Panc1 (cell line): Measurements from ENCODE around the gene SRRM4.

Source experiments
- TF ChIP-seq, protein P1 (sequence below): fragments of 450-650 bp; IDR thresholded peaks from 2 replicates; pipeline ENCODE4 v1.5.1; 2017; ENCODE audit warnings: mild to moderate bottlenecking
- TF ChIP-seq, protein P2 (sequence below), 2 experiments: IDR thresholded peaks; 2 replicates each; pipeline ENCODE4 v1.6.1; 2011 to 2012; ENCODE audit warnings: low read depth in 2 of 2, control low read depth in 1 of 2, low read length in 1 of 2, mild to moderate bottlenecking in 1 of 2, moderate library complexity in 1 of 2; ENCODE audit not compliant: insufficient read depth in 1 of 2

DNA sequence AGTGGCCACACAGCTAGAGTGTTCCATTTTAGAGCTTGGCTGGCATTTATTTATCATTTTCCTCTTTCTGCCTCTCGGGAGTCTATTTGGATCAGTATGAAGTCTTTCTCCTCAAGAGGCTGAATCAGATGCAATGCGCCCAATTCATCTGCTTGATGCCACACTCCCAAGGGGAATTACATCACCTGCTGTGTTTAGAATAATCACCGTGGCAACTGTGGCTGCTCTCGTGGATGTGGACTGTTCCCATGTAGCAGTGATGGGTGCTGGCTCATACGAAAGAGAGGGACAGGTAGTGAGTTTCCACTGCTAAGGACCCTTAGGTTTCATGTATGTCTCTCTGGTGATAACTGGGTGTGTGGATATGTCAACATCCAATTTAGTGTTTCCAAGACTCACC, 70.7 kb downstream of the SRRM4 start:
- TF ChIP-seq, protein P1, sequence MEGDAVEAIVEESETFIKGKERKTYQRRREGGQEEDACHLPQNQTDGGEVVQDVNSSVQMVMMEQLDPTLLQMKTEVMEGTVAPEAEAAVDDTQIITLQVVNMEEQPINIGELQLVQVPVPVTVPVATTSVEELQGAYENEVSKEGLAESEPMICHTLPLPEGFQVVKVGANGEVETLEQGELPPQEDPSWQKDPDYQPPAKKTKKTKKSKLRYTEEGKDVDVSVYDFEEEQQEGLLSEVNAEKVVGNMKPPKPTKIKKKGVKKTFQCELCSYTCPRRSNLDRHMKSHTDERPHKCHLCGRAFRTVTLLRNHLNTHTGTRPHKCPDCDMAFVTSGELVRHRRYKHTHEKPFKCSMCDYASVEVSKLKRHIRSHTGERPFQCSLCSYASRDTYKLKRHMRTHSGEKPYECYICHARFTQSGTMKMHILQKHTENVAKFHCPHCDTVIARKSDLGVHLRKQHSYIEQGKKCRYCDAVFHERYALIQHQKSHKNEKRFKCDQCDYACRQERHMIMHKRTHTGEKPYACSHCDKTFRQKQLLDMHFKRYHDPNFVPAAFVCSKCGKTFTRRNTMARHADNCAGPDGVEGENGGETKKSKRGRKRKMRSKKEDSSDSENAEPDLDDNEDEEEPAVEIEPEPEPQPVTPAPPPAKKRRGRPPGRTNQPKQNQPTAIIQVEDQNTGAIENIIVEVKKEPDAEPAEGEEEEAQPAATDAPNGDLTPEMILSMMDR = no peak
- TF ChIP-seq, protein P2, sequence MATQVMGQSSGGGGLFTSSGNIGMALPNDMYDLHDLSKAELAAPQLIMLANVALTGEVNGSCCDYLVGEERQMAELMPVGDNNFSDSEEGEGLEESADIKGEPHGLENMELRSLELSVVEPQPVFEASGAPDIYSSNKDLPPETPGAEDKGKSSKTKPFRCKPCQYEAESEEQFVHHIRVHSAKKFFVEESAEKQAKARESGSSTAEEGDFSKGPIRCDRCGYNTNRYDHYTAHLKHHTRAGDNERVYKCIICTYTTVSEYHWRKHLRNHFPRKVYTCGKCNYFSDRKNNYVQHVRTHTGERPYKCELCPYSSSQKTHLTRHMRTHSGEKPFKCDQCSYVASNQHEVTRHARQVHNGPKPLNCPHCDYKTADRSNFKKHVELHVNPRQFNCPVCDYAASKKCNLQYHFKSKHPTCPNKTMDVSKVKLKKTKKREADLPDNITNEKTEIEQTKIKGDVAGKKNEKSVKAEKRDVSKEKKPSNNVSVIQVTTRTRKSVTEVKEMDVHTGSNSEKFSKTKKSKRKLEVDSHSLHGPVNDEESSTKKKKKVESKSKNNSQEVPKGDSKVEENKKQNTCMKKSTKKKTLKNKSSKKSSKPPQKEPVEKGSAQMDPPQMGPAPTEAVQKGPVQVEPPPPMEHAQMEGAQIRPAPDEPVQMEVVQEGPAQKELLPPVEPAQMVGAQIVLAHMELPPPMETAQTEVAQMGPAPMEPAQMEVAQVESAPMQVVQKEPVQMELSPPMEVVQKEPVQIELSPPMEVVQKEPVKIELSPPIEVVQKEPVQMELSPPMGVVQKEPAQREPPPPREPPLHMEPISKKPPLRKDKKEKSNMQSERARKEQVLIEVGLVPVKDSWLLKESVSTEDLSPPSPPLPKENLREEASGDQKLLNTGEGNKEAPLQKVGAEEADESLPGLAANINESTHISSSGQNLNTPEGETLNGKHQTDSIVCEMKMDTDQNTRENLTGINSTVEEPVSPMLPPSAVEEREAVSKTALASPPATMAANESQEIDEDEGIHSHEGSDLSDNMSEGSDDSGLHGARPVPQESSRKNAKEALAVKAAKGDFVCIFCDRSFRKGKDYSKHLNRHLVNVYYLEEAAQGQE (IDR thresholded peaks at IDR 0.05; ENCODE audit: insufficient read depth in 1 of 2, low read depth in 2 of 2, low read length in 1 of 2) = no peak
